Liver (tissue), 3 donors: ENCODE data around the gene CIDEB.

Source experiments
- ATF3 ChIP-seq: IDR thresholded peaks from 2 replicates; pipeline ENCODE4 v1.6.1; 2016; ENCODE audit warnings: antibody characterized with exemption
- CTCF ChIP-seq: fragments of 150-350 bp; IDR thresholded peaks from 2 replicates; pipeline ENCODE4 v1.5.1; 2017; ENCODE audit warnings: improper control_type of control experiment, low read depth, low read length; ENCODE audit not compliant: missing input control
- EGR1 ChIP-seq, 2 donors: IDR thresholded peaks; 2 replicates each; pipeline ENCODE4 v1.6.1; 2016 to 2018; ENCODE audit warnings: antibody characterized with exemption in 2 of 2, low read depth in 2 of 2
- FOXA1 ChIP-seq: IDR thresholded peaks from 2 replicates; pipeline ENCODE4 v1.6.1; 2016; ENCODE audit warnings: antibody characterized with exemption
- GABPA ChIP-seq, 2 donors: IDR thresholded peaks in 1 of 2; conservative IDR thresholded peaks in 1 of 2; 2 replicates each; pipeline ENCODE4 v1.6.1; 2016; ENCODE audit warnings: antibody characterized with exemption in 2 of 2, mild to moderate bottlenecking in 1 of 2, moderate library complexity in 1 of 2
- MAX ChIP-seq: IDR thresholded peaks from 2 replicates; pipeline ENCODE4 v1.6.1; 2016; ENCODE audit warnings: antibody characterized with exemption
- NR2F2 ChIP-seq: IDR thresholded peaks from 2 replicates; pipeline ENCODE4 v1.6.1; 2016; ENCODE audit warnings: antibody characterized with exemption
- RAD21 ChIP-seq, 2 donors: IDR thresholded peaks; 2 replicates each; pipeline ENCODE4 v1.6.1; 2016; ENCODE audit warnings: antibody characterized with exemption in 2 of 2, mild to moderate bottlenecking in 2 of 2
- REST ChIP-seq: IDR thresholded peaks from 2 replicates; pipeline ENCODE4 v1.6.1; 2016; ENCODE audit warnings: antibody characterized with exemption, mild to moderate bottlenecking
- RXRA ChIP-seq, 2 donors: IDR thresholded peaks; 2 replicates each; pipeline ENCODE4 v1.6.1; 2017 to 2018; ENCODE audit warnings: antibody characterized with exemption in 2 of 2, mild to moderate bottlenecking in 1 of 2
- SP1 ChIP-seq: IDR thresholded peaks from 2 replicates; pipeline ENCODE4 v1.6.1; 2018; ENCODE audit warnings: antibody characterized with exemption, mild to moderate bottlenecking
- TAF1 ChIP-seq: conservative IDR thresholded peaks from 2 replicates; pipeline ENCODE4 v1.6.1; 2016; ENCODE audit warnings: antibody characterized with exemption, mild to moderate bottlenecking
- YY1 ChIP-seq: IDR thresholded peaks from 2 replicates; pipeline ENCODE4 v1.6.1; 2016; ENCODE audit warnings: antibody characterized with exemption, mild to moderate bottlenecking
- ZBTB33 ChIP-seq: IDR thresholded peaks from 2 replicates; pipeline ENCODE4 v1.6.1; 2016; ENCODE audit warnings: antibody characterized with exemption
- donor health status: healthy.
- donor health status: healthy.

GRCh38 chr14:24264298-24264697 lies 43.5 kb downstream of the CIDEB start:
- TF ChIP-seq ZBTB33 (no peak), TAF1 (no peak), CTCF (no peak), YY1 (no peak), ATF3 (no peak), RXRA (IDR thresholded peaks at IDR 0.05) (no peak), RAD21 (IDR thresholded peaks at IDR 0.05) (no peak), SP1 (no peak), GABPA (IDR thresholded peaks at IDR 0.05 in 1 of 2, conservative IDR thresholded peaks at IDR 0.05 in 1 of 2) (no peak), EGR1 (IDR thresholded peaks at IDR 0.05; ENCODE audit: low read depth in 2 of 2) (no peak), REST (no peak), MAX (no peak), FOXA1 (no peak), NR2F2 (no peak)
